Muscle layer of duodenum (tissue), 2 donors: ENCODE results near the gene NPIPA3.
"Not testable (repeated sequence)": the region's sequence is repeated elsewhere in the genome, so short reads cannot be mapped to it uniquely, and the experiment has no call there.

Experiments used
- H3K27ac ChIP-seq: one replicate; pipeline ENCODE4 v1.7.0; 2013; ENCODE audit warnings: mild to moderate bottlenecking, low read length
- H3K27me3 ChIP-seq: one replicate; pipeline ENCODE4 v1.7.0; 2013; ENCODE audit warnings: low read depth, mild to moderate bottlenecking, control low read depth, low read length
- H3K36me3 ChIP-seq, 2 donors: one replicate each; pipeline ENCODE4 v1.7.0; 2013; ENCODE audit warnings: low read length in 2 of 2, control low read depth in 1 of 2, mild to moderate bottlenecking in 1 of 2; ENCODE audit not compliant: insufficient read depth in 2 of 2, control insufficient read depth in 1 of 2
- H3K4me1 ChIP-seq, 2 donors: one replicate each; pipeline ENCODE4 v1.7.0; 2013; ENCODE audit warnings: low read length in 2 of 2, mild to moderate bottlenecking in 2 of 2, control low read depth in 1 of 2, moderate library complexity in 1 of 2; ENCODE audit not compliant: insufficient read depth in 2 of 2, control insufficient read depth in 1 of 2
- H3K4me3 ChIP-seq, 2 donors: one replicate each; pipeline ENCODE4 v1.7.0; 2013; ENCODE audit warnings: low read length in 2 of 2, low read depth in 1 of 2, mild to moderate bottlenecking in 1 of 2
- H3K9me3 ChIP-seq, 2 donors: one replicate each; pipeline ENCODE4 v1.7.0; 2013; ENCODE audit warnings: low read length in 2 of 2, control low read depth in 1 of 2, mild to moderate bottlenecking in 1 of 2; ENCODE audit not compliant: control insufficient read depth in 1 of 2
- donor health status: healthy.

NPIPA3 gene

GRCh38 chr16:14681115-14681514 is 22.1 kb upstream of the NPIPA3 start:
- Histone ChIP-seq H3K9me3 (no peaks in the 10 kb centered on the region), H3K27ac (no peak overlapping the region), H3K27me3 (no peaks in the 10 kb centered on the region), H3K4me1 (no peaks in the 10 kb centered on the region), H3K4me3 (no peak overlapping the region), H3K36me3 (no peaks in the 10 kb centered on the region)

GRCh38 chr16:14682121-14682520 is 21.1 kb upstream of the NPIPA3 start:
- Histone ChIP-seq H3K36me3 (no peaks in the 10 kb centered on the region), H3K9me3 (no peaks in the 10 kb centered on the region), H3K27me3 (no peaks in the 10 kb centered on the region), H3K4me1 (no peaks in the 10 kb centered on the region), H3K27ac (no peak overlapping the region), H3K4me3 (no peak overlapping the region)

GRCh38 chr16:14685870-14686793 is 17.1 kb upstream of the NPIPA3 start:
- H3K4me1 ChIP-seq, H3K9me3 ChIP-seq, H3K27ac ChIP-seq, H3K4me3 ChIP-seq, H3K36me3 ChIP-seq, H3K27me3 ChIP-seq: not testable (repeated sequence)

- H3K36me3 ChIP-seq, H3K27me3 ChIP-seq, H3K4me3 ChIP-seq, H3K9me3 ChIP-seq, H3K27ac ChIP-seq, H3K4me1 ChIP-seq: not testable (repeated sequence)
These were observed 9.1 kb upstream of the NPIPA3 start, which contains the start of gene PLA2G10 for GRCh38 chr16:14694129-14694528. Gene PLA2G10, minus strand, starts transcription at chr16:14694308. Its CDS starts 79 bp downstream, at chr16:14694229.

- not testable (repeated sequence) for H3K27me3 ChIP-seq, H3K9me3 ChIP-seq, H3K36me3 ChIP-seq, H3K4me1 ChIP-seq, H3K27ac ChIP-seq, H3K4me3 ChIP-seq
These were observed 1.4 kb upstream of the NPIPA3 start for GRCh38 chr16:14701859-14702258.

GRCh38 chr16:14702672-14703071 is 539 bp upstream of the NPIPA3 start:
- H3K4me1 ChIP-seq, H3K27ac ChIP-seq, H3K36me3 ChIP-seq, H3K4me3 ChIP-seq, H3K9me3 ChIP-seq, H3K27me3 ChIP-seq: not testable (repeated sequence)

GRCh38 chr16:14733233-14733632 is 30.0 kb downstream of the NPIPA3 start:
- not testable (repeated sequence) for H3K4me3 ChIP-seq

GRCh38 chr16:14740832-14741385 is 37.7 kb downstream of the NPIPA3 start:
- not testable (repeated sequence) for H3K4me1 ChIP-seq, H3K36me3 ChIP-seq

More at GRCh38 chr16:14733233-14733632, 30.0 kb downstream of the NPIPA3 start:
- H3K36me3 ChIP-seq, H3K27ac ChIP-seq, H3K4me1 ChIP-seq, H3K27me3 ChIP-seq, H3K9me3 ChIP-seq: not testable (repeated sequence)

GRCh38 chr16:14741794-14742193 is 38.6 kb downstream of the NPIPA3 start:
- H3K4me1 ChIP-seq, H3K9me3 ChIP-seq, H3K27me3 ChIP-seq, H3K4me3 ChIP-seq, H3K27ac ChIP-seq, H3K36me3 ChIP-seq: not testable (repeated sequence)

More at GRCh38 chr16:14740832-14741385, 37.7 kb downstream of the NPIPA3 start:
- H3K27ac ChIP-seq, H3K27me3 ChIP-seq, H3K4me3 ChIP-seq, H3K9me3 ChIP-seq: not testable (repeated sequence)

GRCh38 chr16:14742273-14743128 is 39.3 kb downstream of the NPIPA3 start, which contains the start of gene NPIPA2:
Gene NPIPA2, plus strand, starts transcription at chr16:14742533. Its CDS starts 5,533 bp downstream, at chr16:14748066.
- H3K27ac ChIP-seq, H3K4me3 ChIP-seq, H3K9me3 ChIP-seq, H3K36me3 ChIP-seq, H3K27me3 ChIP-seq, H3K4me1 ChIP-seq: not testable (repeated sequence)

- not testable (repeated sequence) for H3K4me1 ChIP-seq, H3K27ac ChIP-seq, H3K9me3 ChIP-seq, H3K36me3 ChIP-seq, H3K27me3 ChIP-seq, H3K4me3 ChIP-seq
These were observed 70.4 kb downstream of the NPIPA3 start for GRCh38 chr16:14773654-14774053.
